Measurements from ENCODE around the gene MYO18B.

Gene MYO18B

GRCh38 chr22:25744694-25745093, 2.7 kb downstream of the MYO18B start:
- intact Hi-C loops (cut with DNase I): no loop called here
- no peak for DNase-seq

GRCh38 chr22:25745341-25746011, 3.5 kb downstream of the MYO18B start:
- intact Hi-C loops (cut with DNase I): no loop called here
- no peak for DNase-seq

GRCh38 chr22:25746012-25746373, 4.0 kb downstream of the MYO18B start:
- no peak for DNase-seq
- intact Hi-C loops (cut with DNase I): no loop called here

- DNase-seq: no peak
- intact Hi-C loops (cut with DNase I): no loop called here
These were observed 5.4 kb downstream of the MYO18B start for GRCh38 chr22:25747245-25747944.

DNA sequence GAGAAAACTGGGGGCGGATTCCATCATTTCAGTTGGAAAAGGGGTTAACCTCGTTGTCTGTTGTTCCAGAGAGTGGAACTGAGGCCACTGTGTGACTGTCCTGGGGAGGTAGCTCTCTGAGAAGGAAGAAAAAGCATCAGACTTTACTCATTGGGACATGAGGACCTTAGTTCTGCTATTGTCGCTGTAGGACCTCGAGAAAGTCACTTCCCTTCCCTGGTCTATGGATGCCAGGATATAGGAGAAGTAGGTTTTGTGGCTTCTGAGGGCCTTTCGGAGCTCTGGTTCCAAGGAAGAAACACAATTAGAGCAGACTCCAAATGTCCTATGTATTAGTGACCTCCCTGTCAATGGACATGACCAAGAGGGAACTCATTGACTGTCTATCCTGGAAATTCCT, 6.2 kb downstream of the MYO18B start:
- no peak for DNase-seq
- intact Hi-C loops (cut with DNase I): no loop called here

DNA sequence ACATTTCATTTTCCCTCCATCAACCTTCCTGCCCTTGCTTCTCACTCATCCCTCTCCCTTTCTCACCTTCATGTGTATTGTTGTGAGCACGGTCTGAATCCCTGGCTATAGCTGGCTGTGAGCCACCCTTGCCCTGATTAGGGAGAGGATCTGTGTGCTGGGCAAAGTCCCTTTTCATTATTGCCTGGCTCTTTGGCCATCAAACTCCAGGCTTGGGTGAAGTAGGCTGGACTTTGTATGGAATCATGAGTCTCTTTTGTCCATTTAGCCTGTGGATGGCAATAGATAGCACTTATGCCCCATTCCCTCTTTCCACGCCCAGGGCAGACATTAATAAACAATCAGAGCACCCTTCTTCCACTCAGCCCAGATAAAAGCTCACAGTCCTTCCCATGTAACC, 6.7 kb downstream of the MYO18B start:
- intact Hi-C loops (cut with DNase I): no loop called here

GRCh38 chr22:25749420-25750169, 7.6 kb downstream of the MYO18B start:
- no peak for DNase-seq
- intact Hi-C loops (cut with DNase I): no loop called here

More for the DNA sequence above, 6.7 kb downstream of the MYO18B start:
- DNase-seq: no peak

- no peak for DNase-seq
- intact Hi-C loops (cut with DNase I): no loop called here
These were observed 8.7 kb downstream of the MYO18B start for GRCh38 chr22:25750569-25751173.

DNA sequence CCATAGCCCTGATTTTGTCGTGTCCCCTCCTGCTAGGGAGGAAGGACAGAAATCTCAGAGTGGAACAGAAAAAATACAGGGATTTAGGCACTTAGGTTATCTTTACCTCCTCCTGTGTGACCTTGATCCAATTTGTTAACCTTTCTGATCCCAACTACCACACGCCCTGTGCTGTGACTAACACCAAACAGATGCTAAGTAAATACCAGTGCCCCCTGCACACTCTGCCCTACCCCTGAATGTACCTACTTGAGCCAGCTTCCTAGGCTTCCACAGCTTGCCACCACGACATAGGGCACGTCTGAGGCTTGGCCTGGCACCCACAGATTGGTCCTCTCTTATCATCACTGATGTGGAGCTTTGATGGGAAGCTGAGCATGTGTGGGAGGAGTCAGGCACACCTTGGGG, 9.2 kb downstream of the MYO18B start:
- no peak for DNase-seq
- intact Hi-C loops (cut with DNase I): no loop called here

DNA sequence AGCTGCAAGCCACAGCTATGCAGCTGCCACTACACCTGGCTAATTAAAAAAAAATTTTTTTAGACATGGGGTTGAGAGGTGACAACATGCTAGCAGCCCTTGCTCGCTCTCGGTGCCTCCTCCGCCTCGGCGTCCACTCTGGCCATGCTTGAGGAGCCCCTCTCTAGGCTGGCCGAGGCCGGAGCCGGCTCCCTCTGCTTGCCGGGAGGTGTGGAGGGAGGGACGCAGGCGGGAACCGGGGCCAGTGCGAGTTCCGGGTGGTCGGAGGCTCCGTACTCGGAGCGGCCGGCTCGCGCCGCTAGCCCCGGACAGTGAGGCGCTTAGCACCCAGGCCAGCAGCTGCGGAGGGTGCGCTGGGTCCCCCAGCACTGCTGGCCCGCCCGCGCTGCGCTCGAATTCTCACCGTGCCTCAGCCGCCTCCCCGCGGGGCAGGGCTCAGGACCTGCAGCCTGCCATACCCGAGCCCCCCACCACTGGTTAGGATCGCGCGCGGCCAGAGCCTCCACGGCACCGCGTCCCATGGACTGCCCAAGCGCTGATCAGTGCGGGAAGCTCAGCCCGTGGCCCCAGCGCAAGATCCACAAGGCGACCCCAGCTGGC, 10.7 kb downstream of the MYO18B start:
- no peak for DNase-seq
- intact Hi-C loops (cut with DNase I): no loop called here

- DNase-seq: no peak
These were observed 11.3 kb downstream of the MYO18B start for GRCh38 chr22:25753252-25753651.

GRCh38 chr22:25754527-25755202, 12.7 kb downstream of the MYO18B start:
- DNase-seq: no peak
- intact Hi-C loops (cut with DNase I): no loop called here

More at GRCh38 chr22:25753252-25753651, 11.3 kb downstream of the MYO18B start:
- intact Hi-C loops (cut with DNase I): no loop called here

DNA sequence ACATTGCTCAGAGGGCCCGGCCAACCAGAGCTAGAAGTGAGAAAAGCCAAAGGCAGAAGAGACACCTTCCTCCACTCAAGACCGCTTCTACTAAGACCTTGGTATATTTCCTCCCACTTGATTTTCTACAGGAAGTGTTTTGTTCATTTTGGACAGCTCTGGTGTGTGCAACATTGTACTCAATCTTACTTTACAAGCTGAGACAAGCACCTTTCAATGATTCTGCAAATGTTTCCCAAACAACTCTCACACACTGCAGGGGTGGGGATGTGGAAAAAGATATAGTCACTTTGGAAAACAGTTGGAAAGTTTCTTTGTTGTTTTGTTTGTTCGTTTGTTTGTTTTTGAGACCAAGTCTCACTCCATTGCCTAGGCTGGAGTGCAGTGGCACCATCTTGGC, 15.7 kb downstream of the MYO18B start:
- DNase-seq: no peak
- intact Hi-C loops (cut with DNase I): no loop called here

GRCh38 chr22:25758316-25758715, 16.3 kb downstream of the MYO18B start:
- no peak for DNase-seq
- intact Hi-C loops (cut with DNase I): no loop called here

DNA sequence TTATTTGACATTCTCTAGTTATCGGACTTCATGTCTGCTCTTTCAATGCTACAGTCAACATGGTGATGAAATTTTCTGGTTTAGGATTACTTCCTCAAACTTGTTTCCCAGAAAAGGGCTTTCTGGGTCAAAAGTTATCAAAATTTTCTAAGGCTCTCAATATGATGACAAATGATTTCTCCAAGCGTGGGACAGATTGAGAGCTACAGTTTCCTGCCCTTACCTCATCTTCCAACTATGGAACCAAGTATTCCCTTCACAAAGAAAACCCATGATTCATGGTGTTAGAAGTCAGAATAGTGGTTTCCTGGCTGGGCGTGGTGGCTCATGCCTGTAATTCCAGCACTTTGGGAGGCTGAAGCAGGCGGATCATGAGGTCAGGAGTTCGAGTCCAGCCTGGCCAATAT, 17.8 kb downstream of the MYO18B start:
- intact Hi-C loops (cut with DNase I): no loop called here
- no peak for DNase-seq

DNA sequence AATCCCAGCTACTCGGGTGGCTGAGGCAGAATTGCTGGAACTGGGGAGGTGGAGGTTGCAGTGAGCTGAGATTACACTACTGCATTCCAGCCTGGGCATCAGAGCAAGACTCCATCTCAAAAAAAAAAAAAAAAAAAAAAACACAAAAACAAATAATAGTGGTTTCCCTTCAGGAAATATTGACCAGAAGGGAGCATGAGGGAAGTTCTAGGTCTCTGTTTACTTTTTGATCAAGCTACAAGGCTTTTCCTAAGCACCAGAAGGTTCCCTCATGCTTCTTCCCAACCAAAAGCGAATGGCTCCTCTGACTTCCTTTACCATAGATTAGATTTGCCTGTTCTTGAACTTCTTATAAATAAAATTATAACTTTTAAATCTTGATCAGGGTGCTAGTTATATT, 18.3 kb downstream of the MYO18B start:
- DNase-seq: no peak
- intact Hi-C loops (cut with DNase I): no loop called here

DNA sequence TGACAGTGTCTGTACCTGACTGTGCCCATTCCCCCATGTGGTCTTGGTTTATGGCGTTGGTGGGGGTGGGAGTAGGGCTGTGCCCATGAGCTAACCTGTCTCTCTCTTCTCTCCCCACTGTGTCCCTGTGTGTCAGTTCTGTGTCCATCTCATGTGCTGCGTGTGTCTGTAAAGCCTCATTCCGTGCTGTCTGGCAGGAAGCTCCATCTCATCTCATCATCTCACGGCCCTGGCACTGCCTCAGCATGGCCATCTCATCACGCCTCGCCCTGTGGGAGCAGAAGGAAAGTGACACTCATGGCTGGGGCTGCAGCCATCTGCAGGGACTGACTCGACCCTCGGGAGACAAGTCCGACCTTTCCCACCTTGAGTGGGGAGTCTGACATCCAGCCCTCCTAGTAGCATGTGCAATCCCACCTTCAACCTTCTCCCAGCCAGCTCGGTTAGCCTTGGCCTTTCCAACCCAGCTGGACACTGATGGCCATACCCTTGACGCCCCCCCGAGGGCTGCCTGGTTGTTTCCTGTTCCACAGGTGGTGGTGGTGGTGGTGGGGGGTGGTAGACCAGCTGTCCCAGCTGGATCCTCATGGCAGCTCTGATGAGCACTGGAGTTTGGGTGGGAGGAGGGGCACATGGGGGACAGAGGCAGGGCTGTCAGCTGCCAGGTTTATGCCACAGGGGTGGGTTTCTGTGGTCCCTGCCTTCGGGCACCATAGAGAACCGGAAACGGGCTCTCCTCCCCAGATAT, 19.0 kb downstream of the MYO18B start:
- DNase-seq: no peak
- intact Hi-C loops (cut with DNase I): no loop called here

DNA sequence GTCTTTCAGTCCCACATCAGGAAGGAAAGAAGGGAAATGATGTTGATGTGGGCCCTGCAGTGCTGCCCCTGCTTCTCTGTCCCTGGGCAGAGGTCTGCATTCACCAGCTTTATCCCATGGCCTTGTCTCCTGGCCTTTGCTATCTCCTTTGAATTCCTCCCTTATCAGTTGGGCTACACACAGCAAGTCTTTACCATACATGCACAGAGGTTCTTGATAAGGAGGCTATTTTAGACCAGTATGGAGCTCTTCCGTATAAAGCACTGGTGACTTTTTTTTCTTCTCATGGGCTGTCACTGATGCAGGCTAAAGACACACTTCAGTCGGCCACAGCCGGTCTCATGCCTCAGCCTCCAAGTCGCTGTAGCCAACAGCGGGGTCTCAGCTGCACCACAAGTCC, 20.2 kb downstream of the MYO18B start:
- no peak for DNase-seq
- intact Hi-C loops (cut with DNase I): no loop called here
